AG04450 (cell line): ENCODE results near the gene TXNDC15. TPM values are rescaled to one million over a fixed set of nuclear protein-coding genes. Genes with fewer than 3 reads are reported as not detected.
A peak's percentile ranks its signal among the peaks of the same experiment; 100 is the strongest.

Experiments used
- CTCF ChIA-PET: fragments of 300-600, 350-600 bp; formaldehyde crosslinking; extraction: SDS; loops from one replicate; lab custom pipeline; 2022; ENCODE audit warnings: antibody characterized with exemption, inconsistent platforms; lab: Charles Lee
- POLR2A ChIA-PET: fragments of 350-600 bp; formaldehyde crosslinking; extraction: SDS; loops from one replicate; lab custom pipeline; 2021; ENCODE audit warnings: antibody characterized with exemption, inconsistent platforms; lab: Yijun Ruan, JAX
- DNase-seq: peaks from one replicate; pipeline ENCODE4 v3.0.0-alpha.2; 2011; ENCODE audit warnings: low read depth, low spot score
- H3K27ac ChIP-seq: one replicate; pipeline ENCODE4 v1.5.1; 2012; ENCODE audit warnings: low read depth, low read length, control low read depth
- H3K27me3 ChIP-seq: one replicate; pipeline ENCODE4 v1.6.0; 2012; ENCODE audit warnings: low read length; ENCODE audit not compliant: control insufficient read depth, insufficient read depth
- H3K4me3 ChIP-seq: 2 replicates; pipeline ENCODE4 v1.5.1; 2011; ENCODE audit warnings: mild to moderate bottlenecking, low read depth, low read length, control low read depth
- H3K9me3 ChIP-seq: 2 replicates; pipeline ENCODE4 v1.5.1; 2012; ENCODE audit warnings: low read length; ENCODE audit not compliant: control insufficient read depth, insufficient read depth
- CTCF ChIP-seq: IDR thresholded peaks from 2 replicates; pipeline ENCODE4 v1.5.1; 2011; ENCODE audit warnings: low read depth, low read length, control low read depth, inconsistent platforms
- polyA plus RNA-seq: library from polyadenylated mRNA; depleted of rRNA; stranded (reverse); fragments of >200 nt; gene quantifications from 2 replicates; pipeline ENCODE4 v1.2.3, GENCODE V29; 2011

The TXNDC15 gene
- polyA plus RNA-seq, 1 experiment = 109 TPM

GRCh38 chr5:134857401-134857800, 16.8 kb upstream of the TXNDC15 start:
- ChIA-PET POLR2A (no interaction called here), CTCF (no interaction called here)
- TF ChIP-seq CTCF = no peak
- no peak for DNase-seq
- Histone ChIP-seq H3K4me3 (no peak overlapping the region), H3K9me3 (no peaks in the 10 kb centered on the region), H3K27ac (no peak overlapping the region), H3K27me3 (no peaks in the 10 kb centered on the region)

- POLR2A ChIA-PET = no interaction called here
- CTCF ChIA-PET = no interaction called here
- DNase-seq = no peak
- no peak for TF ChIP-seq CTCF
- H3K4me3 ChIP-seq = no peak overlapping the region
- H3K27me3 ChIP-seq = no peaks in the 10 kb centered on the region
- no peaks in the 10 kb centered on the region for H3K9me3 ChIP-seq
- H3K27ac ChIP-seq = no peak overlapping the region
Measured at GRCh38 chr5:134864707-134865106, 9.5 kb upstream of the TXNDC15 start.

GRCh38 chr5:134873494-134873893, 677 bp upstream of the TXNDC15 start:
- CTCF ChIA-PET = interaction anchor here (0.6 to 1.7 kb wide), 2 partner anchors 31 to 448 kb away, joined by 4 read pairs; no protein-coding TSS in a partner anchor
- POLR2A ChIA-PET = interaction anchor here (0.6 to 1.7 kb wide), 7 partner anchors 11 to 214 kb away, joined by 3 to 9 read pairs (median 4); partner anchors contain the start of genes C5orf24 and PCBD2

GRCh38 chr5:134874831-134875655, 872 bp downstream of the TXNDC15 start:
- Histone ChIP-seq H3K27me3 (no peaks in the 10 kb centered on the region), H3K4me3 (peak overlapping the region; percentile 91), H3K27ac (peak overlapping the region; percentile 94), H3K9me3 (no peaks in the 10 kb centered on the region; the same call in 1 of the 2 replicates)
- no peak for TF ChIP-seq CTCF
- ChIA-PET POLR2A (interaction anchor here (1.2 to 1.7 kb wide), 4 partner anchors 13 to 30 kb away, joined by 3 to 9 read pairs (median 5); partner anchors contain the start of genes C5orf24 and PCBD2), CTCF (no interaction called here)
- DNase-seq = peak; percentile 68

More at GRCh38 chr5:134873494-134873893, 677 bp upstream of the TXNDC15 start:
- no peak overlapping the region for H3K4me3 ChIP-seq
- H3K9me3 ChIP-seq = no peaks in the 10 kb centered on the region; the same call in 1 of the 2 replicates
- no peaks in the 10 kb centered on the region for H3K27me3 ChIP-seq
- no peak for TF ChIP-seq CTCF
- no peak for DNase-seq
- H3K27ac ChIP-seq = peak overlapping the region; percentile 94

- Histone ChIP-seq H3K9me3 (no peaks in the 10 kb centered on the region; the same call in 1 of the 2 replicates), H3K4me3 (no peak overlapping the region), H3K27me3 (no peaks in the 10 kb centered on the region), H3K27ac (no peak overlapping the region)
- TF ChIP-seq CTCF = no peak
- ChIA-PET CTCF (no interaction called here), POLR2A (no interaction called here)
- no peak for DNase-seq
Measured at GRCh38 chr5:134877159-134877558, 3.0 kb downstream of the TXNDC15 start.
